ENCODE results near the gene NPC2. TPM values are rescaled to one million over a fixed set of nuclear protein-coding genes. Genes with fewer than 3 reads are reported as not detected.

Gene NPC2
- total RNA-seq = 281 and 283 TPM in 2 replicates

DNA sequence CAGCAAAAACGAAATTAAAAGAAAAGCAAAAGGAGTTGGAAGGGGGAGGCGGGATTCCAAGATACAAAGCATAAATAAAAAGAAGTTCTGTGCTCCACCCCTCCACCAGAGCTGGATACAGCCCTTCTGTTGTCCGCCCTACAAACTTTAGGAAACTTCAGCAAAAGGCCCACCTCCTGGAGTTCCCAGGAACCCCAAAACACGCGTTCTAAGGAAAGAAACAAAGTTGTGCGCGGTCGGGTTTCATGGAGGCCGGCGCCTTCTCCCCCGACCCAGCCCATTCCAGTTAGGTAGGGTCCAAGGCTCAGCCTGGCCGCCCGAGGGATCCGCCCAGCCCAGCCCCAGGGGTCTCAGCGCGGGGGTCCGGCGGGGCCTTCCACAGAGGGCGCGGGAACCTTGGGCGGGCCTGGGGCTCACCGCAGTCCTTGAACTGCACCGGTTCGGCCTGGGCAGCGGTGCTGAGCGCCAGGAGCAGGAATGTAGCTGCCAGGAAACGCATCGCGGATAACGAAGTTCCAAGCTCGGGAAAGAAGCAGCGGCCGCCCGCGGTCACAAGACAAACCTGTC, at the start of gene NPC2:
NPC2 (minus strand) TSS at position 530 of the 567 bp plus-strand sequence; CDS start at position 499, 31 bp downstream.

GRCh38 chr14:74493343-74494261, 497 bp upstream of the NPC2 start, which contains the start of gene ISCA2:
Gene ISCA2 (plus strand): TSS chr14:74493765. CDS start chr14:74493775, 10 bp downstream.

Other genes with a start within 250 kb of the NPC2 start
- gene ABCD4, start 190.4 kb downstream of the NPC2 start, total RNA-seq = 34.1 and 34.2 TPM in 2 replicates
- not detected in 2 replicates for gene VRTN, start 144.8 kb downstream of the NPC2 start, total RNA-seq
- gene SYNDIG1L, start 67.1 kb downstream of the NPC2 start, total RNA-seq = not detected in 2 replicates
- gene ISCA2, start 460 bp upstream of the NPC2 start, total RNA-seq = 13.1 and 18.1 TPM in 2 replicates
- gene LTBP2, start 118.9 kb upstream of the NPC2 start, total RNA-seq = 47.9 and 157 TPM in 2 replicates
- 29.4 and 37.5 TPM in 2 replicates for gene AREL1, start 219.8 kb upstream of the NPC2 start, total RNA-seq
- 19.2 and 32.5 TPM in 2 replicates for gene FCF1, start 219.8 kb upstream of the NPC2 start, total RNA-seq